NCI-H1417 (cell line): ENCODE measurements around the gene FHOD1.
A peak's percentile ranks its signal among the peaks of the same experiment; 100 is the strongest.

Experiments
- DNase-seq, 3 experiments: peaks; one replicate each; lab custom pipeline; 2025; lab: John Stamatoyannopoulos, UW

FHOD1 gene

GRCh38 chr16:67247192-67248072 lies at the start of gene FHOD1:
Gene FHOD1, minus strand, starts transcription at chr16:67247481. Its CDS starts 71 bp downstream, at chr16:67247410.
- peak; percentile 85 to 92 (median 86) for DNase-seq

DNA sequence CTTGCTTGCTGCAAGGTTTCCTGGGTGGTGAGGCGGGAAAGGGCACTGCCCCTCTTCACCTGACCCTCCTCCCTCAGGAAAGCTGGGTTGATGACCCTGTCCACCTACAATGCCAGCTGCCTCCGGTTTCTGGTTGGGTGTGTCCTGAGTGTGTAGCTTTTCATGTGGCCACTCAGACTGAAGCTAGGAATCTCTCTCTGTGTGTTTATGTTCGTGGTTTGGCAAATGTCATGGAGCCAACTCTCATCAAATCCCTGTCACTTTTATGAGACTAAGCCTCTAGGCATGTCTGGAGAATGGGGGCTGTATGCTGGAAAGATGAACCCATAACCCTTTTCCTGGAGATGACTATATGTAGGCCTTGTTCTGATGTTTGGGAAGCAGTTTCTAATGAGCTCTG lies 49.1 kb upstream of the FHOD1 start:
- no peak for DNase-seq

DNA sequence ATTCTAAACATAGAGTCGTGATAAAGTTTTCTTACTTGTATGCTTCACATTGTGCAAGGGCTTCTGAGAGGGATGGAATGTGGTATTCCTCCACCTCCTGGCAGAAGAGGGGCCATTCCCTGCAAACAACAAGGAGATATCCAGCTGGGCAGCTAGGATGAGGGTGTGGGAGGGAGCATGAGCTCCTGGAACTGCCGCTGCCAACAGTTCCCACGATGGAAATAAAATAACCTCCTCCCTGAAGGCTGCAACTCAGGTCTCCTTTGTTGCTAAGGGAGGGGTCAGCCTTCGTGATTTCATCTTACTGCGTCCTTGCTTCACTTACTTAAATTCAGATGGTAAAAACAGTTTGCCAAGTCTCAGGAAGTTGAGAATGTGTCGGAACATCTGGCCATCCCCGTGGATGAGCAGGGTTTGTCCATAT lies 47.7 kb upstream of the FHOD1 start:
- DNase-seq: no peak

DNA sequence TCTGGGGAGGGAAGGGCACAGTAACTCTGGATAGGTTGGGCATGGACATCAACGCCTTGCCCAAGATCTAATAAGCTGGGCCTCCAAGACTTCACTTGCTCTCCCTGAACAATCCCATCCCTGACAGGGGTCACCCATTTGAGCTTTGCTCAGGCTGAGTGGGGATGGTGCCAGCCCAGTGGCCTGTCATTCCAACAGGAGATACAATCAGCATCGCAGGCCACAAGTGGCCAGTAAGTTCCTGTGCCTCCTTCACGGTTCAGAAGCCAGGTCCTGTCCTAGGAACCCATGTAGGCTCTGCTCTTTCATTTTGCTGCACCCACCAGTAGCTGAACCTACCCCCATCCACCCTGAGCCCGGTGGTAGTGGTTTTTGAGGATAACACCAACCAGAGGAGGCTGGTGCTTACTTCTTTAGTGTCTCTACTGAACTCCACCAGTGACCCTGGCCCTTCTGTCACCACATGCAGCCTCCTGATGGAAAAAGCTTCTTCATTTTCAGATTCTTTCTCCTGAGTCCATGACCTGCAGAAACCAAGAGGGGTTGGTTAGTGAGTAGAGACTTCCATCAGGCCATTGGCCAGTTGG lies 47.0 kb upstream of the FHOD1 start:
- DNase-seq: no peak

DNA sequence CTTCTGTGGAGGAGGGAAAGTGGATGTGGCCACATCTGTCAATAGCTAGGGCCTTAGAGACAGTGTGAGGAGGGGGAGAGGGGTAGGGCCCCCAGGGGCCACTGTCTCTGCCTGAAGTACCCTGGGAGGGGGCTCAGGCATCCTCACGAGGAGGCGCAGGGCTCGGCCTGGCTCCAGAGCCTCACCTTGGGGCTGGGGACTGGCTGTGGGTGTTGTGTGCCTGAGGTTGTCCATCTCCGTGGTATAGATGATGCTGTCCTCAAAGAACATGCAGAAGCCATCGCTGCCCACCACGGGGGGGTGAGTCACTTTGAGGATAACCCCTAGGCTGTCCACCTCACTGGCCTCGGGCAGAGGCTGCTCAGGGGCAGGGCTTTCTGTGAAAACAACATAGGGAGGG lies 44.2 kb upstream of the FHOD1 start:
- DNase-seq: no peak

- DNase-seq: no peak
Observed at GRCh38 chr16:67287960-67288359, 40.7 kb upstream of the FHOD1 start.

- DNase-seq: no peak
Observed at GRCh38 chr16:67286441-67287235, 39.4 kb upstream of the FHOD1 start.

GRCh38 chr16:67284699-67285646 lies 37.7 kb upstream of the FHOD1 start:
- DNase-seq: peak in 2 of 3 experiments; percentile 78 to 89

DNA sequence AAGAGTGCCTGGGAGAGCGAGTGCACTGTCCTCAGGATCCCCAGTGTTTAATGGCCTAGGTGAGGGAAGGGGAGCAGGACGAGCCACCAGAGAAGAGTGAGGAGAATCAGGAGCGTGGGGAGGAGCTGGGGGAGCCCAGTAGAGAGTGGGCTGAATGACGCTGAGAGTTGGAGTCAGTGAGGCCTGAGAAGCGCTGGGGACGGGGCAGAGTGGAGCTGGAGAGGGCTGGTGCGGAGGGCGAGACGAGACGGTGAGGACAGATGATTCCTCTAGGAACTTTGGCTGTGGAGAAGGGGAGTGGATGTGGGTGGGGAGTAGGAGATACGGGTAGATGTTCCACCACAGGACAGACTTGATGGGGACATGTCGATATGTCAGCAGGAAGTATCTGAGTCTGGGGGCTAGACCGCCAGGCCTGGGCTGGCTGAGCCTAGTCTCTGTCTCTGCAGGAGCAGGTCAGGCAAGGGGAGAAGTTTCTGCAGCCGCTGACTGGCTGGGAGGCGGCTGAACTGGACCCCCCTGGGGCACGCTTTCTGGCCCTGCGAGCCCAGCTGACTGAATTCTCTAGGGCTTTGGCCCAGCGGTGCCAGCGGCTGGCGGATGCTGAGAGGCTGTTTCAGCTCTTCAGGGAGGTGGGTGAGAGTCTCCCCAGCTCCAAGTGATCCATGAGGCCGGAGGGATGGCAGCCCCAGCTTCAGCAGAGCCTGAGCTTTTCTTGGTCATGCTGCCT lies 36.7 kb upstream of the FHOD1 start:
- DNase-seq: peak in 1 of 3 experiments; percentile 48

- DNase-seq: no peak
Observed at GRCh38 chr16:67283039-67283825, 36.0 kb upstream of the FHOD1 start.

GRCh38 chr16:67282447-67282805 lies 35.1 kb upstream of the FHOD1 start:
- DNase-seq: no peak

- DNase-seq: no peak
Observed at GRCh38 chr16:67281536-67282446, 34.5 kb upstream of the FHOD1 start.

DNA sequence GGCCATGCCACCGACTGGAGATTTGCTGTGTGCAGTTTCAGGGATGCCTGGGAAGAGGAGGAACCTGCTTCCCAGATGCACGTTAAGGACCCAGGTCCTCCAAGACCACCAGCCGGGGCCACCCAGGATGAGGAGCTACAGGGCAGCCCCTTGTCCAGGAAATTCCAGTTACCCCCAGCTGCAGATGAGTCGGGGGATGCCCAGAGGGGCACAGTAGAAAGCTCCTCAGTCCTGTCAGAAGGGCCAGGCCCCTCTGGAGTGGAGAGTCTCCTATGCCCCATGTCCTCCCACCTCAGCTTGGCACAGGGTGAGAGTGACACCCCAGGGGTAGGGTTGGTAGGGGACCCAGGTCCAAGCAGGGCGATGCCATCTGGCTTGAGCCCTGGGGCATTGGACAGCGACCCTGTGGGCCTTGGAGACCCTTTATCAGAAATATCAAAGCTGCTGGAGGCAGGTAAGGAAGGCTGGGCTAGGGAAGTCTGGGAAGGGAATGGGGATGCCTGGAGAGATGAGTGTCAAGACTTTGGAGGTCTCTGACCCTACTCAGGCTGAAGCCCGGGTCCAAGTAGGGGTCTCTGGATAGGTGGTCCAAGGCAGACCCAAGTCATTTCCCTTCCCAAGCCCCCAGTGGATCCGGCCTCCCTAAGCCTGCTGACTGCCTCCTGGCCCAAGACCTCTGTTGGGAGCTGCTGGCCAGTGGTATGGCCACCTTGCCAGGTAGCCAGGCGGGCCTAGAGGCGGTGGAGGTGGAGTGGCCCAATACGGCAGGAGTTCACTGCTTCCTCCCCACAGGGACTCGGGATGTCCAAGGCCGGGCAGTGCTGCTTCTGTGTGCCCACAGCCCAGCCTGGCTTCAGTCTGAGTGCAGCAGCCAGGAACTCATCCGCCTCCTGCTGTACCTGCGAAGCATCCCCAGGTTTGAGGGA lies 33.1 kb upstream of the FHOD1 start:
- DNase-seq: no peak

DNA sequence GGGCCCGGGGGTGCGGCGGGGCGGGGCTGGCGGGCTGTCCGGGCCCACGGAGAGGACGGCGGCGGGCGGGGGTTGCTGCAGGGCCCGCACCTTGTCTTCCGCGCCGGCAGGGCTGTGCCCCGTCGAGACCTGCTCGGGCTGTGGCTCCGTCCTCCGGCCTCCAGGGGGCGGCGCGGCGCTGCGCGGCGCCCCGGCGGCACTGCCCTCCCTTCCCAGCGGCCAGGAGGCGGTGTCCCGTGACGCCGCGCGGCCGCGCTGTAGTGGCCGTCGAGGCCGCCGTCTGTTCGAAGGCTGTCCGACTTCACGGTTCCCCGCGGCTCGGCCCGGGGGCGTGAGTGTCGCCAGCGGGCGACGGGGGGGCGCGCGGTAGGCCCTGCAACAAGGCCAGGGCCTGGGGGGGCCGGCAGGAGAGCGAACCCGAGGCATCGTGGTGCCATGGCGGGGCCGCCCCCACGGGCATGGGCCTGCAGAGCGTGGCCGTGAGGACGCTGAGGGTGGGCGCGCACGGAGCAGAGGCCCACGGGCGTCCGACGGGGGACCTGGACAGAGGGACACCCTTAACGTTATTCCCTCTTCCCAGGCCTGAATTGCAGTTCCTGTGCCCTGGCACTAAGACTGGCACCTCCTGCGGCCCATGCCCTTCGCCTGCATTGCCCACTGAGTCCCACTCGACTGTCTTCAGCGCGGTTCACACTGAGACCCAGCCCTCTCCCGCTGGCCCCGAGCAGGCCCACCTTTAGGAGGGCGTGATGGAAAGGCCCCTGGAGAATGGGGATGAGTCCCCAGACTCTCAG lies 32.2 kb upstream of the FHOD1 start, which contains the start of gene PLEKHG4:
Gene PLEKHG4 (plus strand): TSS at position 237 of the 794 bp plus-strand sequence. CDS start 513 bp downstream, at position 750.
- DNase-seq: peak; percentile 78

DNA sequence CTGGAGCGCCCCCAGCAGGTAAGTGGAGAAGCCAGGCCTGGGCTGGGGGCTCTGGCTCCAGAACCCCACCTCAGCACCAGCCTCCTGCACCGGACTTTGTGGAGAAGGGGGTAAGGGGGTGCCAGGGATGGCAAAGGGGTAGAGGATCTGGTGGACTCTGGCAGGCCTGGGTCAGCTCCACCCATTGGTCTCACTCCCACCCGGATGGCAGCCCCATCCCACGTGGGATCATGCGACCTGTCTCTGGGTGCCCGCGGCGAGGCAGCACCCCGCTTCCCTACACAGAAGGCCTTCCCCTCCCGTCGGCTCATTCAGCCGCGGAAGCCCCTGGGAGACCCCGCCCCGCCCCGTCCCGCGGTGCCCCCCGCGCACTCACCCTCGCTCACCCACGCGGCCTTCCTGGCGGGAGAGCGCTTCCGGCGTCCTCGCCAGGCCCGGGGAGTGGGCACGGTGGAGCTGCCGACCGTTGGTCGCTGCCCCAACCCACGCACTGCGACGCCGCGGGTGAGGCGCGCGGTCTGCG lies 31.6 kb upstream of the FHOD1 start:
- peak in 2 of 3 experiments; percentile 52 to 78 for DNase-seq

DNA sequence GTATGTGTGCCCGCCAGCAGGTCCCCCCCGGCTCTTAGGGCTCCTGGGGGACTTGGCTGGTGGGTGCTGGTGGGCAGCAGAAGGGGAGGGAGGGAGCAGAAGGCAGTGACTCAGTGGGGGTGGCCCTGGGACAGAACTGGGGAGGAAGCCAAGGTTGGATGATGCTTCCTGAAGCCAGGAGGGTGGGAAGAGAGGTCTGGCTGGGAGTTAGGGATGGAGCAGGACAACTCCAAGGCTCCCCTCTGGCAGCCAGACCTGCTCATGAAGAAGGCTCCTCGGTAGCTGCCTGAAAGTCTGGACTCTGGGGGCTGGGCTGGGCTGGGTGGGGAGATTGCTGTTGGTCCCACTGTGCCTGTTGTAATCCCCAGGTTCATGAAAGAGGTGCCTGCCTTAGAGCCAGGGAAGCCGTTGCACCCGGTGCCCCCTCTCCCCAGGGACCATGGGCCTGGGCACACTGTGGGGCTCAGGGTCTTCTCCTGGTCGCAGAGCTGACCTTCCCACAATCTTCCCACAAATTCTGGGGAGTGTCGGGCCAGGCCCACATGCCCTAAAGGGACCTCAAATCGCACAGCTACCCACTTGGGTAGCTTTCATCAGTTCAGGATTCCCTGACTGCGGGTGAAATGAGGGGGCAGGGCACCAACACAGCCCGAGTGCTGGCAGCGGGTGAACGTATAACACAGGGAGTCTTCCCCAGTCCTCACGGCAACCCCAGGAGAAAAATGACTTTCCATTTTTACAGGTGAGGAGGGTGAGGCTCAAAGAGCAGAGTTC lies 30.9 kb upstream of the FHOD1 start:
- no peak for DNase-seq
